GM12878 (cell line): ENCODE measurements around the gene MICAL3. TPM values are rescaled to one million over a fixed set of nuclear protein-coding genes. Genes with fewer than 3 reads are reported as not detected.
A peak's percentile ranks its signal among the peaks of the same experiment; 100 is the strongest.
"Not testable (repeated sequence)": the region's sequence is repeated elsewhere in the genome, so short reads cannot be mapped to it uniquely, and the experiment has no call there.

Source experiments
- ATAC-seq: fragments of 200-7000 bp; cut with Tn5 transposase; 3 replicates; pipeline ENCODE4 v1.9.1; 2020; ENCODE audit warnings: mild to moderate bottlenecking, moderate library complexity
- BruUV-seq: library from RNA; stranded (reverse); fragments of 400-500 nt; replicated peaks from 2 replicates; lab custom pipeline; 2021; lab: Mats Ljungman, UMichigan
- CTCF ChIA-PET: fragments of 300-600 bp; sonication (Branson Sonifier 250); formaldehyde crosslinking; extraction: SDS; loops from one replicate; lab custom pipeline; 2021; ENCODE audit warnings: inconsistent platforms; lab: Yijun Ruan, JAX
- POLR2A ChIA-PET: fragments of 350-600 bp; formaldehyde crosslinking; extraction: SDS; loops from one replicate; lab custom pipeline; 2021; ENCODE audit warnings: inconsistent platforms; lab: Charles Lee
- RAD21 ChIA-PET: fragments of 300-600 bp; sonication (Branson Sonifier 250); formaldehyde crosslinking; loops from one replicate; lab custom pipeline; 2023; ENCODE audit warnings: antibody characterized with exemption; ENCODE audit not compliant: unreplicated experiment; lab: Charles Lee
- SMC1A ChIA-PET: fragments of 300-600 bp; sonication (Branson Sonifier 250); formaldehyde crosslinking; loops from one replicate; lab custom pipeline; 2023; ENCODE audit not compliant: unreplicated experiment, uncharacterized antibody; lab: Charles Lee
- DNase-seq: peaks from one replicate; pipeline ENCODE4 v3.0.0-alpha.2; 2011; ENCODE audit warnings: low read depth, low spot score
- FAIRE-seq: peaks from 3 replicates; lab custom pipeline; 2011; peaks lifted over from hg19 to GRCh38; lab: Jason Lieb, UNC
- H2AFZ ChIP-seq: 2 replicates; pipeline ENCODE4 v1.6.0; 2011; ENCODE audit warnings: low read depth, low read length, control low read depth; ENCODE audit not compliant: control insufficient read depth
- H3K27ac ChIP-seq: 2 replicates; pipeline ENCODE4 v1.5.1; 2011; ENCODE audit warnings: control low read depth; ENCODE audit not compliant: control insufficient read depth, insufficient read depth
- H3K27me3 ChIP-seq, 2 experiments: replicated peaks in 1 of 2; 2 replicates each; pipeline versions ENCODE4 v1.6.0 to v1.6.1; 2011; ENCODE audit warnings: low read length in 1 of 2; ENCODE audit not compliant: control insufficient read depth in 2 of 2, insufficient read depth in 2 of 2
- H3K36me3 ChIP-seq, 2 experiments: 2 replicates each; pipeline ENCODE4 v1.5.1; 2011; ENCODE audit warnings: low read length in 1 of 2; ENCODE audit not compliant: control insufficient read depth in 2 of 2, insufficient read depth in 2 of 2
- H3K4me1 ChIP-seq: 2 replicates; pipeline ENCODE4 v1.6.1; 2011; ENCODE audit warnings: mild to moderate bottlenecking, low read length, moderate library complexity, mixed read lengths; ENCODE audit not compliant: control insufficient read depth, insufficient read depth
- H3K4me2 ChIP-seq: 2 replicates; pipeline ENCODE4 v1.6.0; 2011; ENCODE audit warnings: control low read depth; ENCODE audit not compliant: control insufficient read depth, insufficient read depth
- H3K4me3 ChIP-seq: fragments of 200-600 bp; sonication (generic); 2 replicates; pipeline ENCODE4 v1.5.1; 2016
- H3K79me2 ChIP-seq: 2 replicates; pipeline ENCODE4 v1.6.0; 2011; ENCODE audit warnings: low read length; ENCODE audit not compliant: control insufficient read depth, insufficient read depth
- H3K9ac ChIP-seq: 2 replicates; pipeline ENCODE4 v1.8.0; 2011; ENCODE audit warnings: low read length, control low read depth, mixed read lengths; ENCODE audit not compliant: control insufficient read depth, insufficient read depth
- H3K9me3 ChIP-seq: replicated peaks from 3 replicates; pipeline ENCODE4 v1.5.1; 2011; ENCODE audit warnings: mild to moderate bottlenecking, low read length; ENCODE audit not compliant: control insufficient read depth, insufficient read depth
- H4K20me1 ChIP-seq: 2 replicates; pipeline ENCODE4 v1.6.0; 2011; ENCODE audit not compliant: control insufficient read depth, insufficient read depth
- CHD4 ChIP-seq: fragments of 200-600 bp; sonication (generic); IDR thresholded peaks from 2 replicates; pipeline ENCODE4 v1.6.1; 2016; ENCODE audit warnings: mild to moderate bottlenecking
- EZH2 ChIP-seq: IDR thresholded peaks from 2 replicates; pipeline ENCODE4 v1.6.1; 2012; ENCODE audit warnings: low read depth, mild to moderate bottlenecking, control low read depth, inconsistent platforms, low read length, borderline replicate concordance; ENCODE audit not compliant: control insufficient read depth
- HCFC1 ChIP-seq: fragments of 150-350 bp; IDR thresholded peaks from 2 replicates; pipeline ENCODE4 v1.6.1; 2014; ENCODE audit warnings: low read length
- IKZF2 ChIP-seq, 2 experiments: fragments of 450-650 bp; IDR thresholded peaks; 2 replicates each; pipeline ENCODE4 v1.6.1; 2017; ENCODE audit warnings: mild to moderate bottlenecking in 2 of 2, moderate library complexity in 2 of 2
- JUND ChIP-seq: IDR thresholded peaks from 2 replicates; pipeline ENCODE4 v1.6.1; 2012; ENCODE audit warnings: low read depth, mild to moderate bottlenecking, low read length, improper control_type of control experiment, moderate library complexity
- KDM1A ChIP-seq: fragments of 200-600 bp; sonication (generic); IDR thresholded peaks from 2 replicates; pipeline ENCODE4 v1.6.1; 2016; ENCODE audit warnings: borderline replicate concordance
- RUNX3 ChIP-seq: IDR thresholded peaks from 2 replicates; pipeline ENCODE4 v1.6.1; 2012; ENCODE audit warnings: low read length, inconsistent platforms
- WGBS: methylation state at CpG from one replicate; pipeline ENCODE4 v1.1.6; 2016; ENCODE audit warnings: low lambda C conversion rate; ENCODE audit not compliant: insufficient replicate concordance, insufficient coverage; ENCODE audit errors: missing lambda C conversion rate; 5-methylcytosine and 5-hydroxymethylcytosine counted together
- in situ Hi-C: fragments of 300-500 bp; cut with MboI; formaldehyde crosslinking; loops from 9 replicates; pipeline ENCODE4 v1.14.3; 2018; ENCODE audit warnings: mixed read lengths
- intact Hi-C: fragments of 100-400 bp; cut with micrococcal nuclease; formaldehyde crosslinking; loops from one replicate; pipeline ENCODE4 v1.14.2; 2022; ENCODE audit not compliant: unreplicated experiment
- polyA plus RNA-seq, 11 experiments: library from polyadenylated mRNA; depleted of rRNA in 4 of 11; unstranded in 6 of 11; stranded (reverse) in 5 of 11; fragments of >200 nt; fragmentation: Nextera tagmentation in 4 of 11; fragmentation: Illumina TruSeq in 1 of 11; extraction: Ambion mirVana in 4 of 11; extraction: Trizol in 1 of 11; gene quantifications; 1 replicate in 1 of 11; 2 replicates in 10 of 11; pipeline versions ENCODE4 v1.2.1 to v1.2.3, GENCODE V29; 2011 to 2016; ENCODE audit warnings: inconsistent platforms in 2 of 11, missing spikeins in 2 of 11, low read depth in 1 of 11
- total RNA-seq, 4 experiments: library from RNA; depleted of rRNA in 3 of 4; stranded (reverse); fragments of >200 nt in 3 of 4; fragmentation: Illumina TruSeq in 1 of 4; extraction: Trizol in 1 of 4; gene quantifications; 2 replicates each; pipeline versions ENCODE4 v1.2.1 to v1.2.3, GENCODE V29; 2013 to 2021
- TF ChIP-seq, protein P1 (sequence below): fragments of 450-650 bp; IDR thresholded peaks from 2 replicates; pipeline ENCODE4 v1.6.1; 2014; ENCODE audit warnings: mild to moderate bottlenecking
- TF ChIP-seq, protein P2 (sequence below): IDR thresholded peaks from 2 replicates; pipeline ENCODE4 v1.6.1; 2012; ENCODE audit warnings: improper control_type of control experiment, low read depth, low read length; ENCODE audit not compliant: insufficient replicate concordance

Gene MICAL3
- total and polyA plus RNA-seq, 10 of the 15 experiments (the other 5 are each of a cell fraction or from before 2014, with no cell fraction given): 2.6 to 92.2 (median 24.0) TPM

DNA sequence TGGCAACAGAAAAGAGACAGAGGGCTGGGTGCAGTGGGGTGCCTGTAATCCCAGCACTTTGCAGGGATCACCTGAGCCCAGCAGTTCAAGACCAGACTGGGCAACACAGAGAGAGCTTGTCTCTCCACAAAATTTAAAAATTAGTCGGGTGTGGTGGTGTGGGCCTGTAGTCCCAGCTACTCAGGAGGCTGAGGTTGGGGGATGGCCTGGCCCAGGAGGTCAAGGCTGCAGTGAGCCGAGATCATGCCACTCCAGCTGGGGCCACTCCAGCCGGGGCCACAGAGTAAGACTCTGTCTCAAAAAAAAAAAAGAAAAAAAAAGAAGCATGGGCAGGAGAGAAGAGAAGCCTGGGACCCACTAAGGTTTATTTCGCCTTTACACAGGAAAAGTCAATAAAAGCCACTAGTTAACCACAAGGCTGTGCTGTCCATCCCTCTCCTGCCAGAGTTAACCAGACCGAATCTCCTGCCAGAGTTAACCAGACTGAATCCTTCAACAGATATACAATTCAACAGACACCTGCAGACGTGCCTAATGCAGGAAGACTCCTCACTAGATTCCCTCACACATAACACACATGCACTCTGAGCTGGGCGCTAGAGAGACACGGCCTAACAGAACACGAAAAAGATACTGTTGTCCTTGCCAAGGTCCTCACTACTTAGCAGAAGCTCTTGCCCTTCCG is 29.8 kb downstream of the MICAL3 start (continued):
- no peak for TF ChIP-seq JUND
- peak; percentile 27 to 44; a peak in 2 of 4 replicates for TF ChIP-seq IKZF2 (IDR thresholded peaks at IDR 0.05)
- TF ChIP-seq, protein P1, sequence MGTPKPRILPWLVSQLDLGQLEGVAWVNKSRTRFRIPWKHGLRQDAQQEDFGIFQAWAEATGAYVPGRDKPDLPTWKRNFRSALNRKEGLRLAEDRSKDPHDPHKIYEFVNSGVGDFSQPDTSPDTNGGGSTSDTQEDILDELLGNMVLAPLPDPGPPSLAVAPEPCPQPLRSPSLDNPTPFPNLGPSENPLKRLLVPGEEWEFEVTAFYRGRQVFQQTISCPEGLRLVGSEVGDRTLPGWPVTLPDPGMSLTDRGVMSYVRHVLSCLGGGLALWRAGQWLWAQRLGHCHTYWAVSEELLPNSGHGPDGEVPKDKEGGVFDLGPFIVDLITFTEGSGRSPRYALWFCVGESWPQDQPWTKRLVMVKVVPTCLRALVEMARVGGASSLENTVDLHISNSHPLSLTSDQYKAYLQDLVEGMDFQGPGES: no peak
- TF ChIP-seq CHD4: no peak
- TF ChIP-seq HCFC1: no peak
- TF ChIP-seq, protein P2, sequence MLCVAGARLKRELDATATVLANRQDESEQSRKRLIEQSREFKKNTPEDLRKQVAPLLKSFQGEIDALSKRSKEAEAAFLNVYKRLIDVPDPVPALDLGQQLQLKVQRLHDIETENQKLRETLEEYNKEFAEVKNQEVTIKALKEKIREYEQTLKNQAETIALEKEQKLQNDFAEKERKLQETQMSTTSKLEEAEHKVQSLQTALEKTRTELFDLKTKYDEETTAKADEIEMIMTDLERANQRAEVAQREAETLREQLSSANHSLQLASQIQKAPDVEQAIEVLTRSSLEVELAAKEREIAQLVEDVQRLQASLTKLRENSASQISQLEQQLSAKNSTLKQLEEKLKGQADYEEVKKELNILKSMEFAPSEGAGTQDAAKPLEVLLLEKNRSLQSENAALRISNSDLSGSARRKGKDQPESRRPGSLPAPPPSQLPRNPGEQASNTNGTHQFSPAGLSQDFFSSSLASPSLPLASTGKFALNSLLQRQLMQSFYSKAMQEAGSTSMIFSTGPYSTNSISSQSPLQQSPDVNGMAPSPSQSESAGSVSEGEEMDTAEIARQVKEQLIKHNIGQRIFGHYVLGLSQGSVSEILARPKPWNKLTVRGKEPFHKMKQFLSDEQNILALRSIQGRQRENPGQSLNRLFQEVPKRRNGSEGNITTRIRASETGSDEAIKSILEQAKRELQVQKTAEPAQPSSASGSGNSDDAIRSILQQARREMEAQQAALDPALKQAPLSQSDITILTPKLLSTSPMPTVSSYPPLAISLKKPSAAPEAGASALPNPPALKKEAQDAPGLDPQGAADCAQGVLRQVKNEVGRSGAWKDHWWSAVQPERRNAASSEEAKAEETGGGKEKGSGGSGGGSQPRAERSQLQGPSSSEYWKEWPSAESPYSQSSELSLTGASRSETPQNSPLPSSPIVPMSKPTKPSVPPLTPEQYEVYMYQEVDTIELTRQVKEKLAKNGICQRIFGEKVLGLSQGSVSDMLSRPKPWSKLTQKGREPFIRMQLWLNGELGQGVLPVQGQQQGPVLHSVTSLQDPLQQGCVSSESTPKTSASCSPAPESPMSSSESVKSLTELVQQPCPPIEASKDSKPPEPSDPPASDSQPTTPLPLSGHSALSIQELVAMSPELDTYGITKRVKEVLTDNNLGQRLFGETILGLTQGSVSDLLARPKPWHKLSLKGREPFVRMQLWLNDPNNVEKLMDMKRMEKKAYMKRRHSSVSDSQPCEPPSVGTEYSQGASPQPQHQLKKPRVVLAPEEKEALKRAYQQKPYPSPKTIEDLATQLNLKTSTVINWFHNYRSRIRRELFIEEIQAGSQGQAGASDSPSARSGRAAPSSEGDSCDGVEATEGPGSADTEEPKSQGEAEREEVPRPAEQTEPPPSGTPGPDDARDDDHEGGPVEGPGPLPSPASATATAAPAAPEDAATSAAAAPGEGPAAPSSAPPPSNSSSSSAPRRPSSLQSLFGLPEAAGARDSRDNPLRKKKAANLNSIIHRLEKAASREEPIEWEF: no peak
- TF ChIP-seq EZH2: no peak
- TF ChIP-seq KDM1A: no peak
- peak; percentile 91 for TF ChIP-seq RUNX3

DNA sequence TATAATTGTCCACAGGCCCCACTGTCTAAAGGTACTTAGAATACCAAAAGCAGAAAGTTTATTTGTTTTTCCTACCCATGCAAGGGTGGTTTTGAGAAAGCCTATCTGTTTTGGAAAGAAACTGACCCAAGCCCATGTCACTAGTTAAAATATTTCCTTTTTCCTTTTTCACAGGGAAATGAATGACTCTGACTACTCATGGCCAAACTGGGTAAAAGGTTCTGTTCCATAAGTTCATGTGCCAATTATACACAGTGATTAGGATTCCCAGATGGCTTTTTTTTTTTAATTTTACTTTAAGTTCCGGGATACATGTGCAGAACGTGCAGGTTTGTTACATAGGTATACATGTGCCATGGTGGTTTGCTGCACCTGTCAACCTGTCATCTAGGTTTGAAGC is 31.4 kb downstream of the MICAL3 start:
- FAIRE-seq, H3K27ac ChIP-seq, H3K4me2 ChIP-seq, H4K20me1 ChIP-seq, H3K4me3 ChIP-seq, ATAC-seq, BruUV-seq, in situ Hi-C loops, POLR2A ChIA-PET, H3K27me3 ChIP-seq, H3K9me3 ChIP-seq, H3K36me3 ChIP-seq, DNase-seq, H2AFZ ChIP-seq, CTCF ChIA-PET, H3K9ac ChIP-seq, RAD21 ChIA-PET: not testable (repeated sequence)
- H3K4me1 ChIP-seq: peaks cover 27% of the 10 kb centered on the region
- peaks cover 38% of the 10 kb centered on the region for H3K79me2 ChIP-seq
- intact Hi-C loops: loop anchor here (10.0 kb wide), 1 partner anchor 218 kb away; the partner anchor contains the start of gene BID
- 49% methylated on average over 2 of the region's 2 CpGs for WGBS
- SMC1A ChIA-PET: interaction anchor here (1.1 kb wide), 1 partner anchor 83 kb away, joined by 4 read pairs; no protein-coding TSS in a partner anchor

DNA sequence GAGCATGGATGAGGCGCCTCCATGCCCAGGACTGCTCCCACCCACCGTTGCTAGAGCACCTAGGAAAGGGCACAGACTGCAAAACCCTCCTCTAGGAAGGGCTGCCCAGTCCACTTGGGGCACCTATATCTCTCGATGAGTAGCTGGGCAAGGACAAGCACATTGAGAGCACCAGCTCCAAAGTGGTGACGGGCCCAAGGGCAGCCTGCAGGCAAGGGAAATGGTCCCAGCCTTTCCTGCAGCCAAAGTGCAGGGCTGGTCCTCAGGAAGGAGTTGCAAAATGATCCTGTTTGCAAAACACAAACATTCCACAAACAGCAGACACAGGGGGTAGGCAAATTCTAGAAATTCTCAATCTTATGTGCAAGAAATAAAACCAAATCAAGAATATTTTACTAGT is 32.4 kb downstream of the MICAL3 start:
- FAIRE-seq, H2AFZ ChIP-seq, H4K20me1 ChIP-seq, H3K27me3 ChIP-seq, H3K4me3 ChIP-seq, BruUV-seq, H3K9me3 ChIP-seq, H3K9ac ChIP-seq, H3K4me2 ChIP-seq, POLR2A ChIA-PET, RAD21 ChIA-PET, H3K36me3 ChIP-seq, in situ Hi-C loops, H3K27ac ChIP-seq, DNase-seq, ATAC-seq: not testable (repeated sequence)
- ChIA-PET CTCF (interaction anchor here (1.8 kb wide), 1 partner anchor 84 kb away, joined by 4 read pairs; no protein-coding TSS in a partner anchor), SMC1A (interaction anchor here (1.1 to 1.3 kb wide), 2 partner anchors 27 to 84 kb away, joined by 3 to 4 read pairs; no protein-coding TSS in a partner anchor)
- intact Hi-C loops: loop anchor here (10.0 kb wide), 1 partner anchor 217 kb away; the partner anchor contains the start of gene BID
- 42% methylated on average over 4 of the region's 4 CpGs for WGBS
- peaks cover 42% of the 10 kb centered on the region for H3K79me2 ChIP-seq
- peaks cover 17% of the 10 kb centered on the region for H3K4me1 ChIP-seq
